Measurements from ENCODE around the gene TTC19.

The TTC19 gene

GRCh38 chr17:16044487-16044886 is 44.9 kb downstream of the TTC19 start:
- Histone ChIP-seq H3K36me3 (ENCODE audit: control insufficient read depth in 1 of 2, insufficient read depth in 2 of 2, low read length in 2 of 2) (peaks cover 10 to 27% of the 10 kb centered on the region in 2 experiments), H3K27ac (ENCODE audit: low read depth, low read length) (no peak overlapping the region), H2BK120ac (ENCODE audit: insufficient read depth, low read length, poor library complexity) (no peak overlapping the region), H4K91ac (ENCODE audit: low read depth, low read length) (no peak overlapping the region), H3K27me3 (ENCODE audit: insufficient read depth, low read length) (no peaks in the 10 kb centered on the region), H3K4me1 (ENCODE audit: control insufficient read depth in 1 of 2, insufficient read depth in 2 of 2, low read length in 2 of 2) (no peaks in the 10 kb centered on the region), H2AK5ac (ENCODE audit: low read length) (no peak overlapping the region), H2AFZ (ENCODE audit: insufficient read depth, low read length, poor library complexity) (no peak overlapping the region), H3K4me2 (ENCODE audit: low read length) (no peak overlapping the region), H3K4me3 (ENCODE audit: low read depth, low read length) (no peak overlapping the region), H2BK12ac (ENCODE audit: low read length) (no peak overlapping the region), H2BK5ac (ENCODE audit: low read depth, low read length, poor library complexity) (no peak overlapping the region), H4K8ac (ENCODE audit: low read depth, low read length) (no peak overlapping the region), H3K79me2 (ENCODE audit: control insufficient read depth, insufficient read depth, low read length, poor library complexity) (no peaks in the 10 kb centered on the region), H3K14ac (ENCODE audit: low read length) (no peak overlapping the region), H3K9me3 (ENCODE audit: insufficient read depth, low read depth, low read length) (no peaks in the 10 kb centered on the region), H3K23ac (ENCODE audit: low read length) (no peak overlapping the region), H3K18ac (ENCODE audit: low read length) (no peak overlapping the region), H3K79me1 (ENCODE audit: low read length) (no peaks in the 10 kb centered on the region), H3K9ac (ENCODE audit: low read length) (no peak overlapping the region), H3K4ac (ENCODE audit: low read depth, low read length) (no peak overlapping the region), H4K12ac (ENCODE audit: low read depth, low read length) (no peak overlapping the region)
- no CpG with 5 or more reads among the region's 10 CpGs for WGBS (ENCODE audit: extremely low coverage, insufficient coverage, insufficient read length)
- DNase-seq = peak in 1 of 2 donors; percentile 18

GRCh38 chr17:16046966-16047365 is 47.3 kb downstream of the TTC19 start:
- no peak overlapping the region for H4K8ac ChIP-seq (ENCODE audit: low read depth, low read length)
- no peak overlapping the region for H2AK5ac ChIP-seq (ENCODE audit: low read length)
- H3K14ac ChIP-seq (ENCODE audit: low read length) = no peak overlapping the region
- no peak overlapping the region for H2BK120ac ChIP-seq (ENCODE audit: insufficient read depth, low read length, poor library complexity)
- H3K27me3 ChIP-seq (ENCODE audit: insufficient read depth, low read length) = no peaks in the 10 kb centered on the region
- no peaks in the 10 kb centered on the region for H3K9me3 ChIP-seq (ENCODE audit: insufficient read depth, low read depth, low read length)
- no peak overlapping the region for H3K23ac ChIP-seq (ENCODE audit: low read length)
- H4K12ac ChIP-seq (ENCODE audit: low read depth, low read length) = no peak overlapping the region
- WGBS (ENCODE audit: extremely low coverage, insufficient coverage, insufficient read length) = no CpG with 5 or more reads among the region's 3 CpGs
- no peaks in the 10 kb centered on the region for H3K79me2 ChIP-seq (ENCODE audit: control insufficient read depth, insufficient read depth, low read length, poor library complexity)
- H3K36me3 ChIP-seq (ENCODE audit: control insufficient read depth in 1 of 2, insufficient read depth in 2 of 2, low read length in 2 of 2) = peaks cover 13 to 27% of the 10 kb centered on the region in 2 experiments
- no peak overlapping the region for H4K91ac ChIP-seq (ENCODE audit: low read depth, low read length)
- H3K4me1 ChIP-seq (ENCODE audit: control insufficient read depth in 1 of 2, insufficient read depth in 2 of 2, low read length in 2 of 2) = no peaks in the 10 kb centered on the region
- H3K27ac ChIP-seq (ENCODE audit: low read depth, low read length) = no peak overlapping the region
- H3K4ac ChIP-seq (ENCODE audit: low read depth, low read length) = no peak overlapping the region
- H3K79me1 ChIP-seq (ENCODE audit: low read length) = no peaks in the 10 kb centered on the region
- H3K4me2 ChIP-seq (ENCODE audit: low read length) = no peak overlapping the region
- no peak overlapping the region for H2AFZ ChIP-seq (ENCODE audit: insufficient read depth, low read length, poor library complexity)
- H3K9ac ChIP-seq (ENCODE audit: low read length) = no peak overlapping the region
- H2BK12ac ChIP-seq (ENCODE audit: low read length) = no peak overlapping the region
- H3K4me3 ChIP-seq (ENCODE audit: low read depth, low read length) = no peak overlapping the region
- no peak overlapping the region for H3K18ac ChIP-seq (ENCODE audit: low read length)
- no peak overlapping the region for H2BK5ac ChIP-seq (ENCODE audit: low read depth, low read length, poor library complexity)
- no peak for DNase-seq

GRCh38 chr17:16048811-16049449 is 49.3 kb downstream of the TTC19 start:
- Histone ChIP-seq H3K18ac (ENCODE audit: low read length) (no peak overlapping the region), H3K36me3 (ENCODE audit: control insufficient read depth in 1 of 2, insufficient read depth in 2 of 2, low read length in 2 of 2) (peaks cover 13 to 23% of the 10 kb centered on the region in 2 experiments), H3K4me1 (ENCODE audit: control insufficient read depth in 1 of 2, insufficient read depth in 2 of 2, low read length in 2 of 2) (no peaks in the 10 kb centered on the region), H3K4ac (ENCODE audit: low read depth, low read length) (no peak overlapping the region), H3K4me2 (ENCODE audit: low read length) (no peak overlapping the region), H3K9ac (ENCODE audit: low read length) (no peak overlapping the region), H4K8ac (ENCODE audit: low read depth, low read length) (no peak overlapping the region), H2BK5ac (ENCODE audit: low read depth, low read length, poor library complexity) (no peak overlapping the region), H4K12ac (ENCODE audit: low read depth, low read length) (peak overlapping the region; percentile 51), H3K79me2 (ENCODE audit: control insufficient read depth, insufficient read depth, low read length, poor library complexity) (no peaks in the 10 kb centered on the region), H3K14ac (ENCODE audit: low read length) (no peak overlapping the region), H3K23ac (ENCODE audit: low read length) (no peak overlapping the region), H4K91ac (ENCODE audit: low read depth, low read length) (no peak overlapping the region), H3K4me3 (ENCODE audit: low read depth, low read length) (no peak overlapping the region), H2AK5ac (ENCODE audit: low read length) (no peak overlapping the region), H2AFZ (ENCODE audit: insufficient read depth, low read length, poor library complexity) (no peak overlapping the region), H2BK120ac (ENCODE audit: insufficient read depth, low read length, poor library complexity) (no peak overlapping the region), H3K27me3 (ENCODE audit: insufficient read depth, low read length) (no peaks in the 10 kb centered on the region), H3K9me3 (ENCODE audit: insufficient read depth, low read depth, low read length) (no peaks in the 10 kb centered on the region), H3K27ac (ENCODE audit: low read depth, low read length) (no peak overlapping the region), H2BK12ac (ENCODE audit: low read length) (no peak overlapping the region), H3K79me1 (ENCODE audit: low read length) (no peaks in the 10 kb centered on the region)
- peak in 1 of 2 donors; percentile 9 for DNase-seq
- WGBS (ENCODE audit: extremely low coverage, insufficient coverage, insufficient read length) = no CpG with 5 or more reads among the region's 14 CpGs

GRCh38 chr17:16050844-16051243 is 51.2 kb downstream of the TTC19 start:
- Histone ChIP-seq H3K4me2 (ENCODE audit: low read length) (no peak overlapping the region), H3K4me1 (ENCODE audit: control insufficient read depth in 1 of 2, insufficient read depth in 2 of 2, low read length in 2 of 2) (no peaks in the 10 kb centered on the region), H3K4ac (ENCODE audit: low read depth, low read length) (no peak overlapping the region), H2AFZ (ENCODE audit: insufficient read depth, low read length, poor library complexity) (no peak overlapping the region), H2AK5ac (ENCODE audit: low read length) (no peak overlapping the region), H3K27me3 (ENCODE audit: insufficient read depth, low read length) (no peaks in the 10 kb centered on the region), H2BK5ac (ENCODE audit: low read depth, low read length, poor library complexity) (no peak overlapping the region), H2BK12ac (ENCODE audit: low read length) (no peak overlapping the region), H3K14ac (ENCODE audit: low read length) (no peak overlapping the region), H3K9ac (ENCODE audit: low read length) (no peak overlapping the region), H3K36me3 (ENCODE audit: control insufficient read depth in 1 of 2, insufficient read depth in 2 of 2, low read length in 2 of 2) (peaks cover 8 to 19% of the 10 kb centered on the region in 2 experiments), H4K12ac (ENCODE audit: low read depth, low read length) (no peak overlapping the region), H3K79me1 (ENCODE audit: low read length) (no peaks in the 10 kb centered on the region), H4K91ac (ENCODE audit: low read depth, low read length) (no peak overlapping the region), H4K8ac (ENCODE audit: low read depth, low read length) (no peak overlapping the region), H3K18ac (ENCODE audit: low read length) (no peak overlapping the region), H3K27ac (ENCODE audit: low read depth, low read length) (no peak overlapping the region), H3K9me3 (ENCODE audit: insufficient read depth, low read depth, low read length) (no peaks in the 10 kb centered on the region), H3K23ac (ENCODE audit: low read length) (no peak overlapping the region), H3K4me3 (ENCODE audit: low read depth, low read length) (no peak overlapping the region), H2BK120ac (ENCODE audit: insufficient read depth, low read length, poor library complexity) (no peak overlapping the region), H3K79me2 (ENCODE audit: control insufficient read depth, insufficient read depth, low read length, poor library complexity) (no peaks in the 10 kb centered on the region)
- WGBS (ENCODE audit: extremely low coverage, insufficient coverage, insufficient read length) = no CpG with 5 or more reads among the region's 6 CpGs
- DNase-seq = no peak

Data from trophoblast cell (in vitro differentiated cells and primary cell).